ENCODE measurements around the gene TYW1B. TPM values are rescaled to one million over a fixed set of nuclear protein-coding genes. Genes with fewer than 3 reads are reported as not detected.
"Not testable (repeated sequence)": the region's sequence is repeated elsewhere in the genome, so short reads cannot be mapped to it uniquely, and the experiment has no call there.

The TYW1B gene
- total and polyA plus RNA-seq, 5 donors: 1.3 to 3.2 (median 1.9) TPM

DNA sequence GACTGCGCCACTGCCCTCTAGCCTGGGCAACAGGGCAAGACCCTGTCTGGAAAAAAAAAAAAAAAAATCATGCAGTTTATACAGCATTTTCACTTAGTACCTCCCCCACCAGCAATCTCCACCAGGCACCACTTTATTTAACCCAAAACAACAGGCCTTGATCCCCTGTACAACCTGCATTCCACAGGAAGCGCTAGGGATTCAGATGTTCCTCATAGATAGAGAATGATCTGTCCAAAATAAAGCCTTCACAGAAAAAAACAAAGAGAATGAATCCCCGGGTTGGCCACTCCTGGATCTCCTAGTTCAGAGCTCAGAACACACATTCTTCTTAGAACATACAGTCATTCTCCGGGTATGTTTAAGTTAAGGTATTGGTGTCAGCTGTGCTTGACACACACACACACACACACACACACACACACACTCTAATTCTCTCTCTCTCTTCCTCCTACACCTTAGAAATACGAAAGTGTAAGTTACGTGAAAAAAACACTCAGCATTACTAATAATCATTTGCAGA is 110.7 kb downstream of the TYW1B start:
- H3K4me3 ChIP-seq (ENCODE audit: low read length); H3K4me1 ChIP-seq (ENCODE audit: control insufficient read depth, insufficient read depth, low read length); H3K27ac ChIP-seq (ENCODE audit: low read length); intact Hi-C loops (cut with DNase I); ATAC-seq; H3K27me3 ChIP-seq (ENCODE audit: control insufficient read depth, insufficient read depth); H3K9me3 ChIP-seq (ENCODE audit: control insufficient read depth, low read length); DNase-seq: not testable (repeated sequence)
- WGBS: 87% methylated on average over 6 of the region's 6 CpGs

DNA sequence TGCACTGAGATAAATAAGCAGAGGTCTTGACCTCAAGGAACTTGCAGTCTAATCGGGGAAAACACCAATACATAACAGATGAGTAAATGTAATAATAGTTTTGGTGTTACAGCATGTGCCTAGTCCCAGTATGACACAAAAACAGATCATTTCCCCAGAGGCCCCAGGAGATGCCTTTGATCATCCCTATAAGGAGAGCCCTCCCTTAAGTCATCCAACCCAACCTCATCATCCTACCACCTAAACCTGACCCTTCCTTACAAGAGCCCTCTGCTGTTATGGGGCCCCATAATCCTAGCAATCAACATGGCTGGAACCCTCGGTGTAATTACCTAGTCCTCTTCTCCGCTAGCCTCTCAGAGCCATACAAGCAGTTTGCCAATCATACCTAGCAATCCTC is 116.1 kb downstream of the TYW1B start:
- H3K27me3 ChIP-seq (ENCODE audit: control insufficient read depth, insufficient read depth); DNase-seq; H3K9me3 ChIP-seq (ENCODE audit: control insufficient read depth, low read length); ATAC-seq; H3K4me1 ChIP-seq (ENCODE audit: control insufficient read depth, insufficient read depth, low read length); H3K4me3 ChIP-seq (ENCODE audit: low read length); H3K27ac ChIP-seq (ENCODE audit: low read length); intact Hi-C loops (cut with DNase I): not testable (repeated sequence)
- 98% methylated on average over 3 of the region's 3 CpGs for WGBS

DNA sequence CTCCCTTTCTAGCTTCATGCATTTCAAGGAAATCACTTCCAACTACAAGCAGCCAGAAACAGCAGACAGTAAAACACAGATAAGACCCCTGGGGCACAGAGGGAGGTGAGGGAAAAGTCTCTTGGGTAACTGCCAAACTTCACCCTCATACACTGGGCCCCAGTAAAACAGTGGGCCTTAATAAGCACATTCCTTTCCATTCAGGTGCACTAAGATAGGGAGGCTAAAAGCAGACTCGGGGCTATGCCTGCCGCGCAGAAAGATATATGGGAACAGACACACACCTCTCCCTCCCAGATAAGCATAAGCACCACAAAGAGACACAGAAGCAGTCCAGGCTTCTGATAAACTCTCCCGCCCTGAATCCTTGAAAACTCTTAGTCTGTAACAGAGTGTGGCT is 117.0 kb downstream of the TYW1B start:
- 56% methylated on average over 4 of the region's 4 CpGs for WGBS
- Histone ChIP-seq H3K9me3 (ENCODE audit: control insufficient read depth, low read length) (no peaks in the 10 kb centered on the region), H3K27ac (ENCODE audit: low read length) (no peak overlapping the region), H3K4me3 (ENCODE audit: low read length) (no peak overlapping the region), H3K27me3 (ENCODE audit: control insufficient read depth, insufficient read depth) (no peaks in the 10 kb centered on the region), H3K4me1 (ENCODE audit: control insufficient read depth, insufficient read depth, low read length) (no peaks in the 10 kb centered on the region)
- no peak for DNase-seq
- ATAC-seq: no peak
- intact Hi-C loops (cut with DNase I): no loop called here

- no peak for DNase-seq
- WGBS: 97% methylated on average over 8 of the region's 8 CpGs
- Histone ChIP-seq H3K4me1 (ENCODE audit: control insufficient read depth, insufficient read depth, low read length) (no peaks in the 10 kb centered on the region), H3K27ac (ENCODE audit: low read length) (no peak overlapping the region), H3K27me3 (ENCODE audit: control insufficient read depth, insufficient read depth) (no peaks in the 10 kb centered on the region), H3K9me3 (ENCODE audit: control insufficient read depth, low read length) (no peaks in the 10 kb centered on the region), H3K4me3 (ENCODE audit: low read length) (no peak overlapping the region)
- intact Hi-C loops (cut with DNase I): no loop called here
- ATAC-seq: no peak
Observed at GRCh38 chr7:72709909-72710308, 118.1 kb downstream of the TYW1B start.

GRCh38 chr7:72708371-72709050 is 119.5 kb downstream of the TYW1B start:
- ATAC-seq; H3K27me3 ChIP-seq (ENCODE audit: control insufficient read depth, insufficient read depth); H3K27ac ChIP-seq (ENCODE audit: low read length); H3K9me3 ChIP-seq (ENCODE audit: control insufficient read depth, low read length); H3K4me1 ChIP-seq (ENCODE audit: control insufficient read depth, insufficient read depth, low read length); H3K4me3 ChIP-seq (ENCODE audit: low read length); DNase-seq; intact Hi-C loops (cut with DNase I): not testable (repeated sequence)
- WGBS: 58% methylated on average over 3 of the region's 3 CpGs

- Histone ChIP-seq H3K27me3 (ENCODE audit: control insufficient read depth, insufficient read depth) (no peaks in the 10 kb centered on the region), H3K4me1 (ENCODE audit: control insufficient read depth, insufficient read depth, low read length) (no peaks in the 10 kb centered on the region), H3K9me3 (ENCODE audit: control insufficient read depth, low read length) (no peaks in the 10 kb centered on the region), H3K27ac (ENCODE audit: low read length) (no peak overlapping the region), H3K4me3 (ENCODE audit: low read length) (no peak overlapping the region)
- ATAC-seq (no peak), DNase-seq (no peak)
- WGBS: 69% methylated on average over 1 of the region's 1 CpG
- intact Hi-C loops (cut with DNase I): no loop called here
Observed at GRCh38 chr7:72706521-72706920, 121.5 kb downstream of the TYW1B start.

DNA sequence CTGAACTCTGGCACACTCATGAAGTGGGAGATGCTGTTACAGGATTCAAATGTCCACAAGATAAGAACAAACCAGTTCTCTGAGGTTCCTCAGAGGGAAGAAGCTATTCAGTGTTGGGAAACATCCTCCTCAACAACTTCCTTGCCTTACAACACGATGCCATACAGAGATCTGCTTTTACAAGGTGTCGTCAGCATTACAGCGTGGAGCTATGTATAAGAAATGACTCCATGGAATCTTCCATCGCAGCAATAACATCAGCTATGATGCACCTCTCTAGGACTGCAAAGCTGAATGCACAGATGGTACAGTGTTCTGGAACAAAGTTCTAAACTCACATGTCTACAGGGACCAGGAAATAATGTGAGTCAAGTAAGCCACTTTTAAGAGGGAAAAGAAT is 122.3 kb downstream of the TYW1B start:
- H3K27me3 ChIP-seq (ENCODE audit: control insufficient read depth, insufficient read depth); H3K9me3 ChIP-seq (ENCODE audit: control insufficient read depth, low read length); H3K4me3 ChIP-seq (ENCODE audit: low read length); DNase-seq; H3K27ac ChIP-seq (ENCODE audit: low read length); H3K4me1 ChIP-seq (ENCODE audit: control insufficient read depth, insufficient read depth, low read length); intact Hi-C loops (cut with DNase I); ATAC-seq: not testable (repeated sequence)
- WGBS: 67% methylated on average over 4 of the region's 4 CpGs

- H3K4me3 ChIP-seq (ENCODE audit: low read length): no peak overlapping the region
- H3K27me3 ChIP-seq (ENCODE audit: control insufficient read depth, insufficient read depth): no peaks in the 10 kb centered on the region
- no peaks in the 10 kb centered on the region for H3K4me1 ChIP-seq (ENCODE audit: control insufficient read depth, insufficient read depth, low read length)
- 95% methylated on average over 3 of the region's 3 CpGs for WGBS
- no peak for DNase-seq
- intact Hi-C loops (cut with DNase I): no loop called here
- no peaks in the 10 kb centered on the region for H3K9me3 ChIP-seq (ENCODE audit: control insufficient read depth, low read length)
- H3K27ac ChIP-seq (ENCODE audit: low read length): no peak overlapping the region
- ATAC-seq: no peak
Observed at GRCh38 chr7:72704894-72705293, 123.1 kb downstream of the TYW1B start.

GRCh38 chr7:72700548-72700947 is 127.5 kb downstream of the TYW1B start:
- H3K4me1 ChIP-seq (ENCODE audit: control insufficient read depth, insufficient read depth, low read length); H3K27me3 ChIP-seq (ENCODE audit: control insufficient read depth, insufficient read depth); DNase-seq; H3K9me3 ChIP-seq (ENCODE audit: control insufficient read depth, low read length); H3K27ac ChIP-seq (ENCODE audit: low read length); intact Hi-C loops (cut with DNase I); H3K4me3 ChIP-seq (ENCODE audit: low read length); ATAC-seq: not testable (repeated sequence)
- WGBS: 98% methylated on average over 1 of the region's 1 CpG

DNA sequence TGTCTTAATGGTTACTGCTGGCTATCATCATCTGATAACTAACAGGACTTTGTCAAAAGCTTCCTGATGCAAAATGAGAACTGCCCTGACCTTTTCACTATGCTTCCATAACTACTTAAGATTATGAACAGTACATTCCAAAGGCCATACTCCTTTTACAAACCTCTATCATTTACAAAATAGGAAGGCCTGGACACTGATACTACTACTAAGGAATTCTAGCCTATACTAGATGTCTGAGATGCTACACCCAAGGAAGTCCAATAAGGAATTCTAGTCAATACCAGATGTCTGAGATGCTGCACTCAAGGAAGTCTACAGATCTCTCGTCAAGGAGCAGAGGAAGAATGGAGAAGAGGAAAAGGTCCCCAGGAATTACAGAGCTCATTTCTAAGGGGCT is 130.9 kb downstream of the TYW1B start:
- H3K4me3 ChIP-seq (ENCODE audit: low read length); intact Hi-C loops (cut with DNase I); DNase-seq; H3K27ac ChIP-seq (ENCODE audit: low read length); H3K9me3 ChIP-seq (ENCODE audit: control insufficient read depth, low read length); H3K27me3 ChIP-seq (ENCODE audit: control insufficient read depth, insufficient read depth); H3K4me1 ChIP-seq (ENCODE audit: control insufficient read depth, insufficient read depth, low read length): not testable (repeated sequence)
- ATAC-seq: peak in 1 of 2 donors; percentile 69
- WGBS: 64% methylated on average over 1 of the region's 1 CpG

- ATAC-seq; H3K4me3 ChIP-seq (ENCODE audit: low read length); DNase-seq; H3K27ac ChIP-seq (ENCODE audit: low read length); H3K27me3 ChIP-seq (ENCODE audit: control insufficient read depth, insufficient read depth); H3K9me3 ChIP-seq (ENCODE audit: control insufficient read depth, low read length); intact Hi-C loops (cut with DNase I); H3K4me1 ChIP-seq (ENCODE audit: control insufficient read depth, insufficient read depth, low read length): not testable (repeated sequence)
- 45% methylated on average over 2 of the region's 2 CpGs for WGBS
Observed at GRCh38 chr7:72696643-72697042, 131.4 kb downstream of the TYW1B start.

DNA sequence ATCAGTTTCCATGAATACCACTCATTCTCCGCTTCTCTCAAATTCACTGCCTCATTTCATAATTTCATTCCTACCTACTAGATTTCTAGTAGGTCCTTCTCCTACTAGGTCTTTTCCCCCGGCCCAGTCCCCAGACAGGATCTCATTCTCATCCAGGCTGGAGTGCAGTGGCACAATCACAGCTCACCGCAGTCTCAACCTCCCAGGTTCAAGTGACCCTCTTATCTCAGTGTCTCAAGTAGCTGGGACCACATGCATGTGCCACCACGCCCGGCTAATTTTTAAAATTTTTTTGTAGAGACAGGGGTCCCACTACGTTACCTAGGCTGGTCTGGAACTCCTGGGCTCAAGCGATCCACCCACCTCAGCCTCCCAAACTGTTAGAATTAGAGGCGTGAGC is 132.5 kb downstream of the TYW1B start:
- not testable (repeated sequence) for H3K27ac ChIP-seq (ENCODE audit: low read length)

More for the DNA sequence above, 132.5 kb downstream of the TYW1B start:
- DNase-seq; H3K4me1 ChIP-seq (ENCODE audit: control insufficient read depth, insufficient read depth, low read length); ATAC-seq; H3K27me3 ChIP-seq (ENCODE audit: control insufficient read depth, insufficient read depth); H3K9me3 ChIP-seq (ENCODE audit: control insufficient read depth, low read length); H3K4me3 ChIP-seq (ENCODE audit: low read length); intact Hi-C loops (cut with DNase I): not testable (repeated sequence)
- 93% methylated on average over 8 of the region's 8 CpGs for WGBS

Measured in right cardiac atrium (tissue), 5 donors.